Nephron progenitor cell (in vitro differentiated cells): ENCODE measurements around the gene EDEM1.
A peak's percentile ranks its signal among the peaks of the same experiment; 100 is the strongest.

Source experiments
- DNase-seq: peaks from one replicate; pipeline ENCODE4 v3.0.0; 2021
- H3K27ac Mint-ChIP-seq: 2 replicates; pipeline ENCODE4 v1.8.0; 2021; ENCODE audit warnings: mild to moderate bottlenecking, moderate library complexity, mixed read lengths
- H3K27me3 Mint-ChIP-seq: 2 replicates; pipeline ENCODE4 v1.8.0; 2021; ENCODE audit warnings: mild to moderate bottlenecking, low read depth, mixed read lengths; ENCODE audit not compliant: poor library complexity
- H3K36me3 Mint-ChIP-seq: 2 replicates; pipeline ENCODE4 v1.8.0; 2021; ENCODE audit warnings: low read depth, mixed read lengths
- H3K4me1 Mint-ChIP-seq: 2 replicates; pipeline ENCODE4 v1.8.0; 2021; ENCODE audit warnings: mixed read lengths
- H3K4me3 Mint-ChIP-seq: 2 replicates; pipeline ENCODE4 v1.8.0; 2021; ENCODE audit warnings: mild to moderate bottlenecking, moderate library complexity, mixed read lengths
- H3K9me3 Mint-ChIP-seq: 2 replicates; pipeline ENCODE4 v1.8.0; 2021; ENCODE audit warnings: mild to moderate bottlenecking, moderate library complexity, mixed read lengths
- TF ChIP-seq, protein P1 (sequence below): fragments of 200-600 bp; sonication (generic); IDR thresholded peaks from 2 replicates; pipeline ENCODE4 v1.5.0; 2021; ENCODE audit warnings: antibody characterized with exemption

The EDEM1 gene

DNA sequence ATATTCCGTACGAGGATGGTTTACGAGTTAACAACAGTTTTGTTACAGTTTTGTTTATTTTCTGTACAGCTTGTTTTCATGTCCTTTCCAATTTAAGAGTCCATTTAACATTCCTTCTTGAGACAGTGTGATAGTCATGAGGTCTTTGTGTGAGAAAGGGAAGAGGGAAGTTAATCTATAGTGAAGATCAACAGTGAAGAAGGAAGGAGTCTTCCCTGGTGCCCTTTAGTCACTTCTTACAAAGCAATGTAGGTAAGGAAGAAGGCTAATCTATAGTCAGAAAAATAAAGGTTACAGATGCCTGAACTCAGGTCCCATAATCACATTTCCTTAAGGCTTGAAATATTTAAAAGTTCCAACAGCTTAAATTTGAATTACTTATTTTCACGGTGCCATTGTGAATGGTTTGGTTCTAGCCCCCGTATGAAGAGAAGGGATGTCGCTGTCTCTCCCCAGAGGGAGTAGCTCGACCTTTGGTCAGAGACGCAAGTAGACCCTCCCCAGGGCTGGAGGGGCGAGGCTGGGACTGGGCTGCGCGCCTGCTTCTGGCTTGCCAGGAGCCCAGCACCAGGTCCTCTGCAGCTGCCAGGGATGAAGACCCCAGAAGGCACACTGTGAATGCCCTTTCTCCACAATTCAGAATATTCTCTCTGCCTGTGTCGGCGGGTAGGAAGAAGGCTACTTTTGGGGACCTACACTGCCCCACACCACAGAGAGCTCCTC is 34.9 kb downstream of the EDEM1 start:
- TF ChIP-seq, protein P1, sequence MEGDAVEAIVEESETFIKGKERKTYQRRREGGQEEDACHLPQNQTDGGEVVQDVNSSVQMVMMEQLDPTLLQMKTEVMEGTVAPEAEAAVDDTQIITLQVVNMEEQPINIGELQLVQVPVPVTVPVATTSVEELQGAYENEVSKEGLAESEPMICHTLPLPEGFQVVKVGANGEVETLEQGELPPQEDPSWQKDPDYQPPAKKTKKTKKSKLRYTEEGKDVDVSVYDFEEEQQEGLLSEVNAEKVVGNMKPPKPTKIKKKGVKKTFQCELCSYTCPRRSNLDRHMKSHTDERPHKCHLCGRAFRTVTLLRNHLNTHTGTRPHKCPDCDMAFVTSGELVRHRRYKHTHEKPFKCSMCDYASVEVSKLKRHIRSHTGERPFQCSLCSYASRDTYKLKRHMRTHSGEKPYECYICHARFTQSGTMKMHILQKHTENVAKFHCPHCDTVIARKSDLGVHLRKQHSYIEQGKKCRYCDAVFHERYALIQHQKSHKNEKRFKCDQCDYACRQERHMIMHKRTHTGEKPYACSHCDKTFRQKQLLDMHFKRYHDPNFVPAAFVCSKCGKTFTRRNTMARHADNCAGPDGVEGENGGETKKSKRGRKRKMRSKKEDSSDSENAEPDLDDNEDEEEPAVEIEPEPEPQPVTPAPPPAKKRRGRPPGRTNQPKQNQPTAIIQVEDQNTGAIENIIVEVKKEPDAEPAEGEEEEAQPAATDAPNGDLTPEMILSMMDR: no peak
- no peak overlapping the region for H3K27ac Mint-ChIP-seq

DNA sequence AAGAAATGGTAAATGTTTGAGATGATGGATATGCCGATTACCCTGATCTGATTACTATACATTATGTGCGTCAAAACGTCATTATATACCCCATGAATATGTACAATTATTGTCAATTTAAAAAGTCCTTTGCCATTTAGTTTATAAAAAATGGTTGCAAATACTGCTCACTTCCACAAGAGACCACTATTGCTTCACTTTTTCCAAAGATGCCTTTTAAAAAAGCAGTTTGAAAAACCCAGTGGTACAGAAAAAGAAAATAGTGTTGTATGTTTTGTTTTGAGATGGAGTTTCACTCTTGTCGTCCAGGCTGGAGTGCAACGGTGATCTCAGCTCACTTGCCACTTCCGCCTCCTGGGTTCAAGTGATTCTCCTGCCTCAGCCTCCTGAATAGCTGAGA is 39.3 kb downstream of the EDEM1 start:
- DNase-seq: no peak
- no peak overlapping the region for H3K27ac Mint-ChIP-seq
- no peak overlapping the region for H3K4me3 Mint-ChIP-seq
- no peaks in the 10 kb centered on the region for H3K36me3 Mint-ChIP-seq
- TF ChIP-seq, protein P1: peak; percentile 39
- H3K9me3 Mint-ChIP-seq: no peaks in the 10 kb centered on the region
- H3K27me3 Mint-ChIP-seq: peaks cover 3% of the 10 kb centered on the region
- no peaks in the 10 kb centered on the region for H3K4me1 Mint-ChIP-seq

More for the DNA sequence above, 34.9 kb downstream of the EDEM1 start:
- Mint-ChIP-seq H3K4me3 (no peak overlapping the region), H3K4me1 (no peaks in the 10 kb centered on the region), H3K36me3 (peaks cover 4% of the 10 kb centered on the region), H3K27me3 (no peaks in the 10 kb centered on the region), H3K9me3 (no peaks in the 10 kb centered on the region)
- DNase-seq: no peak

DNA sequence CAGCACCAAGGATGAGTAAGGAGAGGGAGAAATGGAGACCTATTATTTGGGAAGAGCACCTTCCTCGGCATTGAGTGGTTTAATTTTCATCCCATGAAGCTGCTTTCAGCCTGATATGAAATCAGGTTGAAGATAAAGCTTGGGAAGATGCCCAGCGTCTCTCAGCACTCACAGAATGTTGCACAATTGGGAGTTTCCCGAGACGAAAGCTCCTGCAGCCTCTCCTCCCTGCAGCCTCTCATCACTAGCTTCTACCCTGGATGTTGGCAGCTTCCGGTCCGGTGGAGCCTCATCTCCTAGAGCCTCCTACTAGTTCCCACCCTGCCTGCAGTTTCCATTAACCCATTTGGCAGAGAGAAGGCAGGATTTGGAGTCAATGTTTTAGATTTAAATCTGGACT is 40.3 kb downstream of the EDEM1 start:
- no peak for DNase-seq
- no peak overlapping the region for H3K27ac Mint-ChIP-seq
- H3K9me3 Mint-ChIP-seq: no peaks in the 10 kb centered on the region
- H3K4me3 Mint-ChIP-seq: no peak overlapping the region
- H3K27me3 Mint-ChIP-seq: peaks cover 6% of the 10 kb centered on the region
- H3K4me1 Mint-ChIP-seq: no peaks in the 10 kb centered on the region
- no peaks in the 10 kb centered on the region for H3K36me3 Mint-ChIP-seq
- TF ChIP-seq, protein P1: no peak

DNA sequence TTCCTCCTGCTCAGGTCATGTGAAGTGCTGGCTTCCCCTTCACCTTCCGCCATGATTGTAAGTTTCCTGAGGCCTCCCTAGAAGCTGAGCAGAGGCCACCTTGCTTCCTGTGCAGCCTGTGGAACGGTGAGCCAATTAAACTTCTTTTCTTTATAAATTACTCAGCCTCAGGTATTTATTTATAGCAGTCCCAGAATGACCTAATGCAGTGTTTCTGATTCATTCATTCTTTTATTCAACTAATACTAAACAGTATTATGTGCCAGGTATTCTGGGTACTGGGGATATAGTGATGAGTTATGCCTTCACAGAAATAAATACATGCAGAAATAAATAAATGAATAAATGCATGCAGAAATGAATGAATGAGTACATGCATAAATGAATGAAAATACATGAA is 41.9 kb downstream of the EDEM1 start:
- TF ChIP-seq, protein P1: no peak
- peaks cover 6% of the 10 kb centered on the region for H3K27me3 Mint-ChIP-seq
- no peak overlapping the region for H3K4me3 Mint-ChIP-seq
- no peak overlapping the region for H3K27ac Mint-ChIP-seq
- no peaks in the 10 kb centered on the region for H3K36me3 Mint-ChIP-seq
- no peaks in the 10 kb centered on the region for H3K4me1 Mint-ChIP-seq
- no peak for DNase-seq
- H3K9me3 Mint-ChIP-seq: no peaks in the 10 kb centered on the region

GRCh38 chr3:5231074-5231473 is 43.6 kb downstream of the EDEM1 start:
- H3K36me3 Mint-ChIP-seq: no peaks in the 10 kb centered on the region
- no peaks in the 10 kb centered on the region for H3K9me3 Mint-ChIP-seq
- TF ChIP-seq, protein P1: no peak
- H3K4me3 Mint-ChIP-seq: no peak overlapping the region
- H3K27ac Mint-ChIP-seq: no peak overlapping the region
- peaks cover 6% of the 10 kb centered on the region for H3K27me3 Mint-ChIP-seq
- no peaks in the 10 kb centered on the region for H3K4me1 Mint-ChIP-seq
- DNase-seq: no peak

DNA sequence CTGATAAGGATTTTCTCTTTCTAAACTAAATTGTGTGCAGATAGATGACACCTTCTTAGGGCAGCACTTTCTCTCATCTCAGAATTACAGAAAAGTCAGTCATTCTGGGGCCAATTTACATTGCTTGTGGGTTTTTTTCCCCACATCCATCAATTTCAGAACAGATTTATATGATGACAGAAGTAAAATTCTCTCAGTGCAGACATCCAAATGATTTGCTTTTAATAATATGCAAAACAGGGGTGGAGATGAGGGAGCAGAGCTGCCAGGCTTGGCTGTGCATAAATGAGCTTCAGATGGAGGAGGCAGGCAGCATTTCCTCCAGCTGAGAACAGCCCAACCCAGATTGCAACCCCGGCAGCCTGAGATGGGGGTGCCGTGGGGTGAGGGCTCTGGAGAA is 44.0 kb downstream of the EDEM1 start:
- Mint-ChIP-seq H3K27me3 (peaks cover 6% of the 10 kb centered on the region), H3K9me3 (no peaks in the 10 kb centered on the region), H3K27ac (no peak overlapping the region), H3K4me3 (no peak overlapping the region), H3K36me3 (no peaks in the 10 kb centered on the region), H3K4me1 (no peaks in the 10 kb centered on the region)
- TF ChIP-seq, protein P1: no peak
- DNase-seq: no peak
